Loucy (cell line): ENCODE measurements around the gene RBM3.

Experiments
- H2AFZ ChIP-seq: fragments of 200-600 bp; sonication (generic); 2 replicates; pipeline ENCODE4 v1.6.0; 2016; ENCODE audit warnings: antibody characterized with exemption, mild to moderate bottlenecking, low read length, moderate library complexity
- H3F3A ChIP-seq: fragments of 200-600 bp; 2 replicates; pipeline ENCODE4 v1.6.0; 2016; ENCODE audit warnings: antibody characterized with exemption, low read depth, mild to moderate bottlenecking
- H3K27me3 ChIP-seq: fragments of 200-600 bp; sonication (generic); 2 replicates; pipeline ENCODE4 v1.6.1; 2014; ENCODE audit warnings: low read length, mild to moderate bottlenecking; ENCODE audit not compliant: insufficient read depth, poor library complexity, severe bottlenecking
- H3K36me3 ChIP-seq: fragments of 200-600 bp; sonication (generic); 2 replicates; pipeline ENCODE4 v1.6.1; 2016; ENCODE audit warnings: low read length; ENCODE audit not compliant: insufficient read depth
- H3K4me1 ChIP-seq: fragments of 200-600 bp; sonication (generic); 2 replicates; pipeline ENCODE4 v1.5.1; 2014; ENCODE audit warnings: low read length, mild to moderate bottlenecking; ENCODE audit not compliant: insufficient read depth, poor library complexity, severe bottlenecking
- H3K4me2 ChIP-seq: fragments of 200-600 bp; sonication (generic); 2 replicates; pipeline ENCODE4 v1.6.0; 2014; ENCODE audit warnings: antibody characterized with exemption, low read length, low read depth, mild to moderate bottlenecking; ENCODE audit not compliant: poor library complexity, severe bottlenecking
- H3K4me3 ChIP-seq: fragments of 200-600 bp; sonication (generic); 2 replicates; pipeline ENCODE4 v1.5.1; 2014; ENCODE audit warnings: low read length, mild to moderate bottlenecking, mixed read lengths; ENCODE audit not compliant: poor library complexity, severe bottlenecking
- H3K79me2 ChIP-seq: fragments of 200-600 bp; sonication (generic); 2 replicates; pipeline ENCODE4 v1.6.1; 2014; ENCODE audit warnings: low read length; ENCODE audit not compliant: insufficient read depth
- H3K9ac ChIP-seq: fragments of 200-600 bp; sonication (generic); 2 replicates; pipeline ENCODE4 v1.6.0; 2014; ENCODE audit warnings: mild to moderate bottlenecking, low read depth, low read length, moderate library complexity; ENCODE audit not compliant: poor library complexity, severe bottlenecking
- H3K9me2 ChIP-seq: fragments of 200-600 bp; sonication (generic); replicated peaks from 2 replicates; pipeline ENCODE4 v1.6.1; 2016; ENCODE audit warnings: low read depth, low read length, mixed read lengths
- H3K9me3 ChIP-seq: fragments of 200-600 bp; sonication (generic); 2 replicates; pipeline ENCODE4 v1.6.1; 2014; ENCODE audit warnings: mild to moderate bottlenecking, antibody characterized with exemption, low read length, low read depth; ENCODE audit not compliant: insufficient read depth
- H4K20me1 ChIP-seq: fragments of 200-600 bp; sonication (generic); 2 replicates; pipeline ENCODE4 v1.6.0; 2014; ENCODE audit warnings: antibody characterized with exemption, low read length, mild to moderate bottlenecking; ENCODE audit not compliant: insufficient read depth, poor library complexity, severe bottlenecking
- EZH2phosphoT487 ChIP-seq: fragments of 200-600 bp; IDR thresholded peaks from 2 replicates; pipeline ENCODE4 v1.6.1; 2018; ENCODE audit warnings: antibody characterized with exemption, mild to moderate bottlenecking, moderate library complexity, borderline replicate concordance
- TF ChIP-seq, protein P1 (sequence below): fragments of 200-600 bp; sonication (generic); conservative IDR thresholded peaks from 2 replicates; pipeline ENCODE4 v1.5.1; 2014; ENCODE audit warnings: mild to moderate bottlenecking, antibody characterized with exemption, low read length

RBM3 gene

DNA sequence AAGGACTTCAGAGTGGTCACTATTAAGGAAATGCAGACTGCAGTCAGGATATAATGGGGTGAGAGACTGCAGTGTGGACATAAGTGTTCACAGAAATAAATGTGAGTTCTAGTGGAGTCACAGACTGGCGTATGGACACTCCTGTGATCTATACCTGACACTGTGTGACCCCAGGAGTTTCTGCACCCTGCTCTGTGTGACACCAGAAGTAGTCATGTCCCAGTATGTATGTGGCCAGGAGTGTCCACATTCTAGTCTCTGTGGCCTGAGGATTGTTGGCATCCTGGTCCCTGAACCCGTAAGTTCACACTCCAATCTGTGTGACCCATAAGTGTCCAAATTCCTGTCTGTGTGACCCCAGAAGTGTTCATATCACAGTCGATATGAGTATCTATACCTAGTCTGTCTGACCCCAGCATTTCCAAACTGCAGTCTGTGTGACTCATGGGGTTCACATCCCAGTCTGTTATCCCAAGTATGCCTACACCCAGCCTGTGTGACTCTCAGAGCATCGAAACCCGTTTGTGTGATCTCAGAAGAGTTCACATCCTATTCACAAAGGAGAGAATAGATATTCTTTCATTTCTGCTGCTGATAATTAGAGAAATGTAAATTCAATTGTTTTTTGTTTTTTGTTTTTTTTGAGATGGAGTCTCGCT is 39.3 kb downstream of the RBM3 start:
- Histone ChIP-seq H3K4me3 (no peak overlapping the region), H3K27me3 (no peaks in the 10 kb centered on the region), H3F3A (no peaks in the 10 kb centered on the region), H3K9me3 (no peaks in the 10 kb centered on the region), H3K9me2 (no peaks in the 10 kb centered on the region), H3K9ac (no peak overlapping the region), H3K36me3 (no peaks in the 10 kb centered on the region), H4K20me1 (no peaks in the 10 kb centered on the region), H3K4me1 (no peaks in the 10 kb centered on the region), H3K79me2 (no peaks in the 10 kb centered on the region), H3K4me2 (no peak overlapping the region), H2AFZ (no peak overlapping the region)
- TF ChIP-seq, protein P1, sequence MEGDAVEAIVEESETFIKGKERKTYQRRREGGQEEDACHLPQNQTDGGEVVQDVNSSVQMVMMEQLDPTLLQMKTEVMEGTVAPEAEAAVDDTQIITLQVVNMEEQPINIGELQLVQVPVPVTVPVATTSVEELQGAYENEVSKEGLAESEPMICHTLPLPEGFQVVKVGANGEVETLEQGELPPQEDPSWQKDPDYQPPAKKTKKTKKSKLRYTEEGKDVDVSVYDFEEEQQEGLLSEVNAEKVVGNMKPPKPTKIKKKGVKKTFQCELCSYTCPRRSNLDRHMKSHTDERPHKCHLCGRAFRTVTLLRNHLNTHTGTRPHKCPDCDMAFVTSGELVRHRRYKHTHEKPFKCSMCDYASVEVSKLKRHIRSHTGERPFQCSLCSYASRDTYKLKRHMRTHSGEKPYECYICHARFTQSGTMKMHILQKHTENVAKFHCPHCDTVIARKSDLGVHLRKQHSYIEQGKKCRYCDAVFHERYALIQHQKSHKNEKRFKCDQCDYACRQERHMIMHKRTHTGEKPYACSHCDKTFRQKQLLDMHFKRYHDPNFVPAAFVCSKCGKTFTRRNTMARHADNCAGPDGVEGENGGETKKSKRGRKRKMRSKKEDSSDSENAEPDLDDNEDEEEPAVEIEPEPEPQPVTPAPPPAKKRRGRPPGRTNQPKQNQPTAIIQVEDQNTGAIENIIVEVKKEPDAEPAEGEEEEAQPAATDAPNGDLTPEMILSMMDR: no peak
- TF ChIP-seq EZH2phosphoT487: no peak

DNA sequence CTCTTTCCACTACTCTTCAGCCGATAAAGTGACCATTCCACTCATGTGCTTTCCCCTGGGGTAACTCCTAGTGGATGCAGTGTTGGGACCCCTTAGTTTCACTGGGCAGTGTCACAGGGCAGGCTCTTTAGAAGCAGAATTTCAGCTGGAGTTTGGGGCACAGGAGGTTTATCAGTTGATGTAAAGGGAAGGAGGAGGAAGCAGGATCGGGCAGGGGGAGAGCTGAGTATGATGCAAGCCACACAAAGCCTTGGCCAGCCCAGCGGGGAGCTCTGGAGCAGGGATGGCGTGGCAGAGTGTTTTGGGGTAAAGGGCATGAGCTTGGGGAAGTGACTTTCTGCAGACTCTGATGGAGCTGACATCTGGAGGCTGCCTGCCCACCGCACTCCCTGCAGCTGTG is 42.3 kb downstream of the RBM3 start:
- Histone ChIP-seq H3F3A (no peaks in the 10 kb centered on the region), H3K9me3 (no peaks in the 10 kb centered on the region), H3K4me3 (no peak overlapping the region), H3K9me2 (no peaks in the 10 kb centered on the region), H4K20me1 (no peaks in the 10 kb centered on the region), H3K4me2 (no peak overlapping the region), H3K79me2 (no peaks in the 10 kb centered on the region), H3K4me1 (no peaks in the 10 kb centered on the region), H2AFZ (peak overlapping the region; percentile 60; the same call in 1 of the 2 replicates), H3K27me3 (no peaks in the 10 kb centered on the region), H3K9ac (no peak overlapping the region), H3K36me3 (no peaks in the 10 kb centered on the region)
- TF ChIP-seq, protein P1: no peak
- TF ChIP-seq EZH2phosphoT487: no peak

DNA sequence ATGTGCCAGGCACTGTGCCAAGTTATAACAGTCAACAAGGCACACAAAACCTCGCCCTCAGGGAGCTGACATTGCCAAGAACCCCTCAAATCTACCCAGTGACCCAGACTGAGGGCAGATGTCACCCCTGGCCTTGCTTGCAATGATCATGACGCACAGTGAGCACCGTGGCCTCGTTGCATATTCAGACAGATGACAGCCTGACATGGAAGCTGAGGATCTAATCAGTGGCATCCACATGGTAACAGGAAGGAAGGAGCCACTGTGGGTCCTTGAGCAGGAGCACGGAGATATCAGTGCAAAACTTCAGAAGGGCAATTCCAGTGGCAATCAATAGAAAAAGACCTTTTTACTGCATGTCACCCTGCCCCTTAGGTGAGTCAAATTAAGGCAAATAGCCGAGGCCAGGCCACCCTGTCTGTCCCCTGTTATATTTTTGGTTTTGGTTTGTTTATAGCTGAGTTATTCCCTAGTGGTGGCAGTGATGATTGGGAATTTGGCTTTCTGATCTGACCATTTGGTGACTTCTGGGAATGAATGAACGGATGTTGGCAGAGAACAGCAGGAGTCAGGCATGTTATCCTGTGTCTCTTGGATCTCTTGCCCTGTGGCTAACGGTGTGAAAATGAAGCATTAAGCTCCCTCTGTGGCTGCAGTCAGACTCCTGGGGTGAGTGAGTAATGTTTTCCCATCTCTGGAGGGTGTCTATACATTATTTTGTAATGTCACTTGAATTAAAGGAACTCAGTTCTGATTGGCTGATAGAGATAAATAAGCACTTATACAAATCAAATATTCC is 43.5 kb downstream of the RBM3 start:
- H3K9ac ChIP-seq: no peak overlapping the region
- no peak overlapping the region; the same call in 1 of the 2 replicates for H2AFZ ChIP-seq
- H3K79me2 ChIP-seq: no peaks in the 10 kb centered on the region
- H3K36me3 ChIP-seq: no peaks in the 10 kb centered on the region
- H4K20me1 ChIP-seq: no peaks in the 10 kb centered on the region
- no peaks in the 10 kb centered on the region for H3K9me3 ChIP-seq
- H3K9me2 ChIP-seq: no peaks in the 10 kb centered on the region
- no peaks in the 10 kb centered on the region for H3F3A ChIP-seq
- H3K27me3 ChIP-seq: no peaks in the 10 kb centered on the region
- H3K4me3 ChIP-seq: no peak overlapping the region
- no peaks in the 10 kb centered on the region for H3K4me1 ChIP-seq
- no peak overlapping the region for H3K4me2 ChIP-seq
- TF ChIP-seq, protein P1: no peak
- TF ChIP-seq EZH2phosphoT487: no peak
